K562 (cell line): ENCODE data around the gene ANKRD33. TPM values are rescaled to one million over a fixed set of nuclear protein-coding genes. Genes with fewer than 3 reads are reported as not detected.

Source experiments
- ASH1L ChIP-seq: fragments of 450-650 bp; IDR thresholded peaks from 2 replicates; pipeline ENCODE4 v1.6.1; 2018; ENCODE audit warnings: borderline replicate concordance, mild to moderate bottlenecking, low read depth; ENCODE audit not compliant: partially characterized antibody
- ATF1 ChIP-seq, 2 experiments: fragments of 450-650 bp in 1 of 2; IDR thresholded peaks; 2 replicates each; pipeline ENCODE4 v1.6.1; 2016; ENCODE audit warnings: missing compliant biosample characterization in 1 of 2, missing genetic modification characterization in 1 of 2
- CEBPB ChIP-seq: fragments of 450-650 bp; IDR thresholded peaks from 2 replicates; pipeline ENCODE4 v1.6.1; 2016; ENCODE audit warnings: missing genetic modification characterization, missing compliant biosample characterization
- DMBX1 ChIP-seq: fragments of 250-450 bp; sonication (Bioruptor Pico); IDR thresholded peaks from 2 replicates; pipeline ENCODE4 v1.8.0; 2022; ENCODE audit warnings: inconsistent platforms, mild to moderate bottlenecking, moderate library complexity, borderline replicate concordance
- FOSL1 ChIP-seq: fragments of 200-800 bp; sonication (Bioruptor generic); conservative IDR thresholded peaks from 2 replicates; pipeline ENCODE4 v1.6.1; 2016; ENCODE audit warnings: missing genetic modification characterization, missing compliant biosample characterization
- L3MBTL2 ChIP-seq: fragments of 450-650 bp; IDR thresholded peaks from 2 replicates; pipeline ENCODE4 v1.6.1; 2016; ENCODE audit warnings: mild to moderate bottlenecking, moderate library complexity
- MEF2D ChIP-seq: conservative IDR thresholded peaks from 2 replicates; pipeline ENCODE4 v1.6.1; 2016; ENCODE audit warnings: low read depth, missing genetic modification characterization, missing compliant biosample characterization
- MTA2 ChIP-seq: fragments of 450-650 bp; IDR thresholded peaks from 2 replicates; pipeline ENCODE4 v1.6.1; 2016; ENCODE audit warnings: low read depth
- NELFE ChIP-seq: IDR thresholded peaks from 2 replicates; pipeline ENCODE4 v1.6.1; 2011; ENCODE audit warnings: mild to moderate bottlenecking; ENCODE audit not compliant: insufficient read depth, insufficient read length
- NR2C1 ChIP-seq, 2 experiments: fragments of 450-650 bp; IDR thresholded peaks; 2 replicates each; pipeline ENCODE4 v1.6.1; 2017; ENCODE audit warnings: mild to moderate bottlenecking in 2 of 2, antibody characterized with exemption in 1 of 2, inconsistent platforms in 1 of 2, missing compliant biosample characterization in 1 of 2, missing genetic modification characterization in 1 of 2
- PRMT5 ChIP-seq: sonication (generic); formaldehyde crosslinking; IDR thresholded peaks from 2 replicates; pipeline ENCODE4 v1.5.0; 2020; ENCODE audit warnings: missing genetic modification reagents
- PTBP1 ChIP-seq: fragments of 200-400 bp; formaldehyde crosslinking; IDR thresholded peaks from 2 replicates; pipeline ENCODE4 v1.6.1; 2017; ENCODE audit warnings: low read depth, low read length
- TRIM24 ChIP-seq, 2 experiments: fragments of 450-650 bp; IDR thresholded peaks; 2 replicates each; pipeline ENCODE4 v1.6.1; 2016
- TSC22D4 ChIP-seq: fragments of 450-650 bp; IDR thresholded peaks from 2 replicates; pipeline ENCODE4 v1.6.1; 2016; ENCODE audit warnings: missing genetic modification characterization, missing biosample characterization, control low read depth
- ZNF41 ChIP-seq: fragments of 250-450 bp; sonication (Bioruptor Pico); conservative IDR thresholded peaks from 2 replicates; pipeline ENCODE4 v1.4.0; 2020; ENCODE audit warnings: mild to moderate bottlenecking
- polyA plus RNA-seq, 8 experiments: library from polyadenylated mRNA; depleted of rRNA in 4 of 8; stranded (reverse) in 5 of 8; unstranded in 3 of 8; fragments of >200 nt; fragmentation: Nextera tagmentation in 2 of 8; fragmentation: Illumina TruSeq in 1 of 8; extraction: Ambion mirVana in 2 of 8; extraction: Trizol in 1 of 8; gene quantifications; 2 replicates each; pipeline versions ENCODE4 v1.2.1 to v1.2.3, GENCODE V29; 2011 to 2014; ENCODE audit warnings: inconsistent platforms in 1 of 8, missing spikeins in 1 of 8
- total RNA-seq, 7 experiments: library from RNA; depleted of rRNA in 6 of 7; stranded (reverse); fragments of >200 nt in 6 of 7; fragmentation: Illumina TruSeq in 2 of 7; extraction: Trizol in 2 of 7; gene quantifications; 2 replicates each; pipeline versions ENCODE4 v1.2.1 to v1.2.3, GENCODE V29; 2011 to 2021; ENCODE audit warnings: low replicate concordance in 1 of 7
- TF ChIP-seq, protein P1 (sequence below): fragments of 250-450 bp; sonication (Bioruptor Pico); IDR thresholded peaks from 2 replicates; pipeline ENCODE4 v1.9.0; 2021; ENCODE audit warnings: mild to moderate bottlenecking
- TF ChIP-seq, protein P2 (sequence below): fragments of 450-650 bp; formaldehyde crosslinking; IDR thresholded peaks from 2 replicates; pipeline ENCODE4 v1.4.0; 2022; ENCODE audit warnings: missing genetic modification characterization
- TF ChIP-seq, protein P3 (sequence below): sonication (generic); formaldehyde crosslinking; IDR thresholded peaks from 2 replicates; pipeline ENCODE4 v1.5.0; 2020; ENCODE audit warnings: missing genetic modification reagents
- TF ChIP-seq, protein P4 (sequence below): fragments of 450-650 bp; IDR thresholded peaks from 2 replicates; pipeline ENCODE4 v1.6.1; 2017; ENCODE audit warnings: antibody characterized with exemption, mild to moderate bottlenecking

The ANKRD33 gene
- total and polyA plus RNA-seq, 9 of the 15 experiments (the other 6 are each of a cell fraction or from before 2014, with no cell fraction given) = 0.04 to 0.11 (median 0.07) TPM; not detected in 4

DNA sequence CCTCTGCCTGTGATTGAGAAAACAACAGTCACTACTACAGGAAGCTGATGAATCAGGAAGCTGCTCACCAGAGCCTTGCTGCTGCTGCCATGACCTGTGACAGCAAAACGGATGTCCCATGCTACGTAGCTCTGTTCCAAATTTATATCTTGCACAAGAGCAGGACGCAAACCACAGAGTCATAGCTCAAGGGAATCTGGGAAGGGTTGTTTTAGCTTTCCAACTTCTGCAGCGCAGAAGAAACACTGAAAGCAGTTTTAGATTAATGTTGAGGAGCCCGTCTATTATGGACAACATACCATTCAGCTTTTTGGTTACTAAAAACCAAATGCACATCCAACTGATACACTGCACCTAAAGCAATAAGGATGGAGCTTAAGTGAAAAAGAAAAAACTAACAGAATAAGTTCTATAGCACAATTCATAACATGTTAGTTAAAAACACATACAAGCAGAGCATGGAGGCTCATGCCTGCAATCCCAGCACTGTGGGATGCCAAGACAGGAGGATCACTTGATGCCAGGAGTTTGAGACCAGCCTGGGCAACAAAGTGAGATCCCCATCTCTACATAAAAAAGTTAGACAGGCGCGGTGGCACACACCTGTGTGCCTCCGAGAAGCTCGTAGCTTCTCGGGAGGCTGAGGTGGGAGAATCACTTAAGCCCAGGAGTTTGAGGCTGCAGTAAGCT lies 1.7 kb upstream of the ANKRD33 start (continued):
- TF ChIP-seq ATF1 (CRISPR knock-in tag; IDR thresholded peaks at IDR 0.05) (no peak), ATF1 (tag; IDR thresholded peaks at IDR 0.05) (peak; percentile 28; the same call in 1 of the 2 replicates), L3MBTL2 (peak; percentile 33; the same call in 1 of the 2 replicates), CEBPB (tag) (peak; percentile 79), NR2C1 (IDR thresholded peaks at IDR 0.05) (0 out of 2 replicates have a peak, but pooled peaks have one; percentile 20), NR2C1 (tag; IDR thresholded peaks at IDR 0.05) (peak; percentile 78), DMBX1 (CRISPR knock-in tag) (no peak), MEF2D (0 out of 2 replicates have a peak, but pooled peaks have one; percentile 18), PRMT5 (CRISPR knock-in tag) (no peak), ZNF41 (CRISPR knock-in tag) (no peak), TRIM24 (IDR thresholded peaks at IDR 0.05) (0 out of 4 replicates have a peak, but pooled peaks of 1 of the 2 experiments have one; percentile 4), NELFE (no peak), ASH1L (no peak), FOSL1 (tag) (peak; percentile 62; the same call in 1 of the 2 replicates), MTA2 (no peak), TSC22D4 (tag) (no peak), PTBP1 (no peak)
- TF ChIP-seq, protein P1, sequence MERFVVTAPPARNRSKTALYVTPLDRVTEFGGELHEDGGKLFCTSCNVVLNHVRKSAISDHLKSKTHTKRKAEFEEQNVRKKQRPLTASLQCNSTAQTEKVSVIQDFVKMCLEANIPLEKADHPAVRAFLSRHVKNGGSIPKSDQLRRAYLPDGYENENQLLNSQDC = no peak
- TF ChIP-seq, protein P2, sequence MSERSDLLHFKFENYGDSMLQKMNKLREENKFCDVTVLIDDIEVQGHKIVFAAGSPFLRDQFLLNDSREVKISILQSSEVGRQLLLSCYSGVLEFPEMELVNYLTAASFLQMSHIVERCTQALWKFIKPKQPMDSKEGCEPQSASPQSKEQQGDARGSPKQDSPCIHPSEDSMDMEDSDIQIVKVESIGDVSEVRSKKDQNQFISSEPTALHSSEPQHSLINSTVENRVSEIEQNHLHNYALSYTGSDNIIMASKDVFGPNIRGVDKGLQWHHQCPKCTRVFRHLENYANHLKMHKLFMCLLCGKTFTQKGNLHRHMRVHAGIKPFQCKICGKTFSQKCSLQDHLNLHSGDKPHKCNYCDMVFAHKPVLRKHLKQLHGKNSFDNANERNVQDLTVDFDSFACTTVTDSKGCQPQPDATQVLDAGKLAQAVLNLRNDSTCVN (CRISPR knock-in tag) = no peak
- TF ChIP-seq, protein P3, sequence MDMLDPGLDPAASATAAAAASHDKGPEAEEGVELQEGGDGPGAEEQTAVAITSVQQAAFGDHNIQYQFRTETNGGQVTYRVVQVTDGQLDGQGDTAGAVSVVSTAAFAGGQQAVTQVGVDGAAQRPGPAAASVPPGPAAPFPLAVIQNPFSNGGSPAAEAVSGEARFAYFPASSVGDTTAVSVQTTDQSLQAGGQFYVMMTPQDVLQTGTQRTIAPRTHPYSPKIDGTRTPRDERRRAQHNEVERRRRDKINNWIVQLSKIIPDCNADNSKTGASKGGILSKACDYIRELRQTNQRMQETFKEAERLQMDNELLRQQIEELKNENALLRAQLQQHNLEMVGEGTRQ (CRISPR knock-in tag) = peak; percentile 83
- TF ChIP-seq, protein P4, sequence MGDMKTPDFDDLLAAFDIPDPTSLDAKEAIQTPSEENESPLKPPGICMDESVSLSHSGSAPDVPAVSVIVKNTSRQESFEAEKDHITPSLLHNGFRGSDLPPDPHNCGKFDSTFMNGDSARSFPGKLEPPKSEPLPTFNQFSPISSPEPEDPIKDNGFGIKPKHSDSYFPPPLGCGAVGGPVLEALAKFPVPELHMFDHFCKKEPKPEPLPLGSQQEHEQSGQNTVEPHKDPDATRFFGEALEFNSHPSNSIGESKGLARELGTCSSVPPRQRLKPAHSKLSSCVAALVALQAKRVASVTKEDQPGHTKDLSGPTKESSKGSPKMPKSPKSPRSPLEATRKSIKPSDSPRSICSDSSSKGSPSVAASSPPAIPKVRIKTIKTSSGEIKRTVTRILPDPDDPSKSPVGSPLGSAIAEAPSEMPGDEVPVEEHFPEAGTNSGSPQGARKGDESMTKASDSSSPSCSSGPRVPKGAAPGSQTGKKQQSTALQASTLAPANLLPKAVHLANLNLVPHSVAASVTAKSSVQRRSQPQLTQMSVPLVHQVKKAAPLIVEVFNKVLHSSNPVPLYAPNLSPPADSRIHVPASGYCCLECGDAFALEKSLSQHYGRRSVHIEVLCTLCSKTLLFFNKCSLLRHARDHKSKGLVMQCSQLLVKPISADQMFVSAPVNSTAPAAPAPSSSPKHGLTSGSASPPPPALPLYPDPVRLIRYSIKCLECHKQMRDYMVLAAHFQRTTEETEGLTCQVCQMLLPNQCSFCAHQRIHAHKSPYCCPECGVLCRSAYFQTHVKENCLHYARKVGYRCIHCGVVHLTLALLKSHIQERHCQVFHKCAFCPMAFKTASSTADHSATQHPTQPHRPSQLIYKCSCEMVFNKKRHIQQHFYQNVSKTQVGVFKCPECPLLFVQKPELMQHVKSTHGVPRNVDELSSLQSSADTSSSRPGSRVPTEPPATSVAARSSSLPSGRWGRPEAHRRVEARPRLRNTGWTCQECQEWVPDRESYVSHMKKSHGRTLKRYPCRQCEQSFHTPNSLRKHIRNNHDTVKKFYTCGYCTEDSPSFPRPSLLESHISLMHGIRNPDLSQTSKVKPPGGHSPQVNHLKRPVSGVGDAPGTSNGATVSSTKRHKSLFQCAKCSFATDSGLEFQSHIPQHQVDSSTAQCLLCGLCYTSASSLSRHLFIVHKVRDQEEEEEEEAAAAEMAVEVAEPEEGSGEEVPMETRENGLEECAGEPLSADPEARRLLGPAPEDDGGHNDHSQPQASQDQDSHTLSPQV = no peak
